H1 (cell line): ENCODE data around the gene FAF2. TPM values are rescaled to one million over a fixed set of nuclear protein-coding genes. Genes with fewer than 3 reads are reported as not detected.

Source experiments
- CTCF ChIA-PET: fragments of 300-600 bp; sonication (Branson Sonifier 250); formaldehyde crosslinking; loops from one replicate; lab custom pipeline; 2021; ENCODE audit not compliant: partially characterized antibody; lab: Charles Lee
- POLR2A ChIA-PET: fragments of 300-600 bp; sonication (Branson Sonifier 250); formaldehyde crosslinking; loops from one replicate; lab custom pipeline; 2021; ENCODE audit warnings: inconsistent platforms; ENCODE audit not compliant: partially characterized antibody; lab: Charles Lee
- DNase-seq, 2 experiments: peaks; one replicate each; pipeline versions ENCODE4 v3.0.0 to v3.0.0-alpha.2; 2010 to 2022; ENCODE audit warnings: low spot score in 2 of 2, low read depth in 1 of 2, mixed read lengths in 1 of 2
- FAIRE-seq: peaks from 2 replicates; lab custom pipeline; 2011; peaks lifted over from hg19 to GRCh38; lab: Jason Lieb, UNC
- H2AFZ ChIP-seq: 2 replicates; pipeline ENCODE4 v1.8.1; 2012; ENCODE audit warnings: low read length, inconsistent platforms
- H2AK5ac ChIP-seq: 2 replicates; pipeline ENCODE4 v1.6.1; 2013; ENCODE audit warnings: low read depth, low read length
- H2BK120ac ChIP-seq: replicated peaks from 2 replicates; pipeline ENCODE3; 2013; ENCODE audit warnings: low read depth, low read length, inconsistent platforms
- H2BK12ac ChIP-seq: 2 replicates; pipeline ENCODE4 v1.6.1; 2013; ENCODE audit warnings: low read depth, low read length
- H2BK15ac ChIP-seq: 2 replicates; pipeline ENCODE4 v1.6.1; 2013; ENCODE audit warnings: low read length
- H2BK20ac ChIP-seq: 2 replicates; pipeline ENCODE4 v1.6.1; 2013; ENCODE audit warnings: low read length
- H2BK5ac ChIP-seq: 2 replicates; pipeline ENCODE4 v1.6.1; 2013; ENCODE audit warnings: low read depth, low read length
- H3K14ac ChIP-seq: 2 replicates; pipeline ENCODE4 v1.6.1; 2013; ENCODE audit warnings: inconsistent platforms; ENCODE audit not compliant: insufficient read length
- H3K18ac ChIP-seq: 2 replicates; pipeline ENCODE4 v1.6.1; 2013; ENCODE audit warnings: low read length; ENCODE audit errors: extremely low read depth
- H3K23ac ChIP-seq: 2 replicates; pipeline ENCODE4 v1.6.1; 2013; ENCODE audit warnings: inconsistent platforms; ENCODE audit not compliant: insufficient read length
- H3K23me2 ChIP-seq: 2 replicates; pipeline ENCODE4 v1.6.1; 2013; ENCODE audit warnings: low read depth, low read length
- H3K27ac ChIP-seq: 2 replicates; pipeline ENCODE4 v1.6.1; 2011; ENCODE audit warnings: low read depth, low read length, inconsistent platforms
- H3K27me3 ChIP-seq, 4 experiments: replicated peaks in 1 of 4; 1 replicate in 1 of 4; 2 replicates in 3 of 4; pipeline versions ENCODE4 v1.6.1 to v1.8.1; 2011 to 2013; ENCODE audit warnings: low read length in 3 of 4, mild to moderate bottlenecking in 3 of 4, inconsistent platforms in 2 of 4, mixed read lengths in 2 of 4, moderate library complexity in 1 of 4; ENCODE audit not compliant: control insufficient read depth in 3 of 4, insufficient read depth in 3 of 4; ENCODE audit errors: extremely low read depth in 1 of 4
- H3K36me3 ChIP-seq, 4 experiments: 2 replicates each; pipeline versions ENCODE4 v1.6.1 to v1.8.1; 2011 to 2013; ENCODE audit warnings: mild to moderate bottlenecking in 4 of 4, low read length in 3 of 4, moderate library complexity in 2 of 4, control low read depth in 1 of 4, inconsistent platforms in 1 of 4; ENCODE audit not compliant: insufficient read depth in 4 of 4, control insufficient read depth in 2 of 4
- H3K4ac ChIP-seq: replicated peaks from 2 replicates; pipeline ENCODE3; 2013; ENCODE audit warnings: low read length, low read depth, mixed read lengths, inconsistent platforms; ENCODE audit not compliant: insufficient read length
- H3K4me1 ChIP-seq, 4 experiments: replicated peaks in 1 of 4; 1 replicate in 1 of 4; 2 replicates in 3 of 4; pipeline versions ENCODE4 v1.6.1 to v1.8.1; 2011 to 2013; ENCODE audit warnings: low read length in 3 of 4, inconsistent platforms in 2 of 4, mixed read lengths in 1 of 4; ENCODE audit not compliant: insufficient read depth in 4 of 4, control insufficient read depth in 3 of 4
- H3K4me2 ChIP-seq, 2 experiments: 2 replicates each; pipeline versions ENCODE4 v1.6.1 to v1.8.1; 2011 to 2013; ENCODE audit warnings: low read depth in 2 of 2, low read length in 2 of 2, control low read depth in 1 of 2, inconsistent platforms in 1 of 2, mild to moderate bottlenecking in 1 of 2; ENCODE audit not compliant: insufficient read depth in 1 of 2
- H3K4me3 ChIP-seq, 4 experiments: fragments of 200-600, 300-600 bp in 1 of 4; sonication (generic), shearing (Covaris generic), sonication (Bioruptor Twin) in 1 of 4; 2 replicates each; pipeline versions ENCODE4 v1.5.1 to v1.8.1; 2011 to 2016; ENCODE audit warnings: low read length in 4 of 4, low read depth in 3 of 4, control low read depth in 2 of 4, inconsistent platforms in 2 of 4, mild to moderate bottlenecking in 2 of 4, mixed read lengths in 1 of 4, moderate library complexity in 1 of 4; ENCODE audit not compliant: insufficient read depth in 2 of 4; ENCODE audit errors: extremely low read depth in 1 of 4
- H3K56ac ChIP-seq: replicated peaks from 2 replicates; pipeline ENCODE3; 2013; ENCODE audit warnings: low read depth, mild to moderate bottlenecking, mixed read lengths, low read length, inconsistent platforms; ENCODE audit not compliant: insufficient read length
- H3K79me1 ChIP-seq: 2 replicates; pipeline ENCODE4 v1.6.1; 2013; ENCODE audit warnings: low read depth, low read length, control low read depth
- H3K79me2 ChIP-seq, 2 experiments: 2 replicates each; pipeline versions ENCODE4 v1.6.1 to v1.8.1; 2012 to 2013; ENCODE audit warnings: low read length in 2 of 2, mild to moderate bottlenecking in 2 of 2, inconsistent platforms in 1 of 2; ENCODE audit not compliant: insufficient read depth in 2 of 2, control insufficient read depth in 1 of 2
- H3K9ac ChIP-seq, 4 experiments: replicated peaks in 1 of 4; 1 replicate in 1 of 4; 2 replicates in 3 of 4; pipeline versions ENCODE4 v1.6.1 to v1.8.1; 2011 to 2013; ENCODE audit warnings: low read depth in 3 of 4, low read length in 3 of 4, control low read depth in 2 of 4, mild to moderate bottlenecking in 2 of 4, moderate library complexity in 2 of 4, inconsistent platforms in 1 of 4; ENCODE audit errors: extremely low read depth in 1 of 4
- H3K9me3 ChIP-seq, 2 experiments: 2 replicates each; pipeline versions ENCODE4 v1.6.1 to v1.8.1; 2012 to 2013; ENCODE audit warnings: mild to moderate bottlenecking in 2 of 2, moderate library complexity in 2 of 2, control low read depth in 1 of 2, inconsistent platforms in 1 of 2, low read depth in 1 of 2, low read length in 1 of 2, mixed read lengths in 1 of 2; ENCODE audit not compliant: insufficient read depth in 2 of 2
- H4K20me1 ChIP-seq, 2 experiments: replicated peaks in 1 of 2; 2 replicates each; pipeline versions ENCODE3 to v1.8.1; 2011 to 2013; ENCODE audit warnings: inconsistent platforms in 2 of 2, low read length in 2 of 2, mild to moderate bottlenecking in 1 of 2; ENCODE audit not compliant: insufficient read depth in 2 of 2, control insufficient read depth in 1 of 2
- H4K5ac ChIP-seq: 2 replicates; pipeline ENCODE4 v1.6.1; 2013; ENCODE audit warnings: low read length, low read depth, mixed read lengths, inconsistent platforms; ENCODE audit not compliant: insufficient read length
- H4K8ac ChIP-seq: 2 replicates; pipeline ENCODE4 v1.8.0; 2013; ENCODE audit warnings: mild to moderate bottlenecking, moderate library complexity, low read length, inconsistent platforms; ENCODE audit not compliant: insufficient read depth; ENCODE audit errors: extremely low read depth
- H4K91ac ChIP-seq: replicated peaks from 2 replicates; pipeline ENCODE3; 2013; ENCODE audit warnings: low read length, mixed read lengths, inconsistent platforms; ENCODE audit not compliant: insufficient read length
- CHD2 ChIP-seq: IDR thresholded peaks from 2 replicates; pipeline ENCODE4 v1.6.1; 2012; ENCODE audit warnings: low read length, improper control_type of control experiment
- EGR1 ChIP-seq: IDR thresholded peaks from 2 replicates; pipeline ENCODE4 v1.6.1; 2011; ENCODE audit warnings: low read depth, low read length, borderline replicate concordance
- FOSL1 ChIP-seq: IDR thresholded peaks from 2 replicates; pipeline ENCODE4 v1.6.1; 2011; ENCODE audit warnings: mild to moderate bottlenecking, low read depth, low read length, moderate library complexity; ENCODE audit not compliant: insufficient read depth
- HDAC6 ChIP-seq: IDR thresholded peaks from one replicate; pipeline ENCODE4 v1.7.1; 2012; ENCODE audit warnings: low read depth, mild to moderate bottlenecking, inconsistent platforms, low read length, moderate library complexity
- KDM1A ChIP-seq: fragments of 200-600, 300-600 bp; sonication (generic); IDR thresholded peaks from 2 replicates; pipeline ENCODE4 v1.7.1; 2016; ENCODE audit warnings: mild to moderate bottlenecking, low read length, borderline replicate concordance
- KDM4A ChIP-seq: IDR thresholded peaks from one replicate; pipeline ENCODE4 v1.7.1; 2012; ENCODE audit warnings: low read depth, mild to moderate bottlenecking, moderate library complexity, low read length, inconsistent platforms; ENCODE audit not compliant: severe bottlenecking
- NRF1 ChIP-seq: IDR thresholded peaks from 2 replicates; pipeline ENCODE4 v1.6.1; 2011; ENCODE audit warnings: mild to moderate bottlenecking, low read depth, low read length, improper control_type of control experiment
- POLR2A ChIP-seq, 2 experiments: IDR thresholded peaks; 1 replicate in 1 of 2; 2 replicates in 1 of 2; pipeline ENCODE4 v1.6.1; 2011; ENCODE audit warnings: low read depth in 2 of 2, low read length in 2 of 2, mild to moderate bottlenecking in 2 of 2; ENCODE audit errors: control extremely low read depth in 1 of 2
- SP4 ChIP-seq: IDR thresholded peaks from 2 replicates; pipeline ENCODE4 v1.6.1; 2012; ENCODE audit warnings: low read length, inconsistent platforms
- TAF1 ChIP-seq: IDR thresholded peaks from 2 replicates; pipeline ENCODE4 v1.6.1; 2011; ENCODE audit warnings: mild to moderate bottlenecking, low read depth, low read length
- WGBS, 2 experiments: shearing (Covaris generic) in 1 of 2; methylation state at CpG; one replicate each; pipeline versions ENCODE4 v1.1.6 to v1.1.7; 2013 to 2015; ENCODE audit warnings: low lambda C conversion rate in 2 of 2, mixed read lengths in 2 of 2, inconsistent platforms in 1 of 2, low coverage in 1 of 2, missing lambda C conversion rate in 1 of 2; ENCODE audit not compliant: insufficient replicate concordance in 2 of 2, insufficient coverage in 1 of 2, insufficient read length in 1 of 2; ENCODE audit errors: extremely low coverage in 1 of 2, missing lambda C conversion rate in 1 of 2; 5-methylcytosine and 5-hydroxymethylcytosine counted together
- polyA plus RNA-seq, 7 experiments: library from polyadenylated mRNA; depleted of rRNA in 3 of 7; stranded (reverse) in 5 of 7; unstranded in 2 of 7; fragments of >200 nt in 5 of 7; fragments of 200-250 nt in 2 of 7; gene quantifications; 1 replicate in 5 of 7; 2 replicates in 1 of 7; 4 replicates in 1 of 7; pipeline versions ENCODE4 v1.2.1 to v1.2.3, GENCODE V29; 2011 to 2013; ENCODE audit warnings: missing spikeins in 2 of 7, mixed read lengths in 2 of 7
- total RNA-seq: library from RNA; stranded (reverse); fragmentation: NEBNext Ultra II Directional; extraction: Animal tissue kit (Norgen Biotek cat#: 25700); gene quantifications from 2 replicates; pipeline ENCODE4 v1.2.1, GENCODE V29; 2021

The FAF2 gene
- total and polyA plus RNA-seq, 2 of the 8 experiments (the other 6 are each of a cell fraction or from before 2014, with no cell fraction given): 20.8 to 35.8 TPM

- no peak for FAIRE-seq
- WGBS, 2 experiments: 76% methylated on average over 1 of the region's 1 CpG; no CpG with 5 or more reads in 1 of the 2 experiments
Measured at GRCh38 chr5:176469296-176469695, 21.1 kb downstream of the FAF2 start.

More at GRCh38 chr5:176469296-176469695, 21.1 kb downstream of the FAF2 start:
- H3K79me1 ChIP-seq: peaks cover 3% of the 10 kb centered on the region
- no peak overlapping the region for H3K18ac ChIP-seq
- no peak overlapping the region for H2BK5ac ChIP-seq
- no peak overlapping the region for H3K56ac ChIP-seq
- no peak overlapping the region for H2AK5ac ChIP-seq
- H4K20me1 ChIP-seq: peaks cover 0 to 7% of the 10 kb centered on the region in 2 experiments
- POLR2A ChIA-PET: no interaction called here
- no peak overlapping the region for H3K27ac ChIP-seq
- H4K91ac ChIP-seq: no peak overlapping the region
- no peak overlapping the region for H4K8ac ChIP-seq
- H3K36me3 ChIP-seq: peaks cover 0 to 11% (median 1%) of the 10 kb centered on the region in 4 experiments; a peak in 2 of 8 replicates
- TF ChIP-seq POLR2A (IDR thresholded peaks at IDR 0.05; ENCODE audit: control extremely low read depth in 1 of 2, low read depth in 2 of 2, low read length in 2 of 2) (no peak), KDM1A (no peak), KDM4A (no peak), TAF1 (no peak), CHD2 (no peak), EGR1 (no peak), HDAC6 (no peak), NRF1 (no peak), FOSL1 (no peak), SP4 (no peak)
- TF ChIP-seq, all 59 proteins: peak for 0
- no peak overlapping the region for H4K5ac ChIP-seq
- no peak overlapping the region for H2BK120ac ChIP-seq
- H3K4me2 ChIP-seq: no peak overlapping the region
- H3K9ac ChIP-seq: no peak overlapping the region
- H2BK20ac ChIP-seq: no peak overlapping the region
- H3K23me2 ChIP-seq: no peaks in the 10 kb centered on the region
- peaks cover 0 to 31% of the 10 kb centered on the region in 2 experiments; a peak in 2 of 4 replicates for H3K79me2 ChIP-seq
- no peak overlapping the region for H3K23ac ChIP-seq
- H3K4me3 ChIP-seq: no peak overlapping the region
- H2AFZ ChIP-seq: no peak overlapping the region
- H2BK12ac ChIP-seq: no peak overlapping the region
- no peaks in the 10 kb centered on the region for H3K27me3 ChIP-seq
- CTCF ChIA-PET: interaction anchor here (0.6 kb wide), 1 partner anchor 90 kb away, joined by 3 read pairs; no protein-coding TSS in a partner anchor
- H3K14ac ChIP-seq: no peak overlapping the region
- no peak overlapping the region for H2BK15ac ChIP-seq
- H3K9me3 ChIP-seq: no peaks in the 10 kb centered on the region
- H3K4me1 ChIP-seq: no peaks in the 10 kb centered on the region
- no peak overlapping the region for H3K4ac ChIP-seq
- DNase-seq: no peak
